ENCODE data around the gene TTC17. TPM values are rescaled to one million over a fixed set of nuclear protein-coding genes. Genes with fewer than 3 reads are reported as not detected.
"Not testable (repeated sequence)": the region's sequence is repeated elsewhere in the genome, so short reads cannot be mapped to it uniquely, and the experiment has no call there.

Gene TTC17
- total RNA-seq, 4 donors from 2014 or later: 157 to 295 (median 248) TPM

- peak in 1 of 3 donors; percentile 81 for DNase-seq
These were observed 30.7 kb upstream of the TTC17 start for GRCh38 chr11:43327987-43328386.

DNA sequence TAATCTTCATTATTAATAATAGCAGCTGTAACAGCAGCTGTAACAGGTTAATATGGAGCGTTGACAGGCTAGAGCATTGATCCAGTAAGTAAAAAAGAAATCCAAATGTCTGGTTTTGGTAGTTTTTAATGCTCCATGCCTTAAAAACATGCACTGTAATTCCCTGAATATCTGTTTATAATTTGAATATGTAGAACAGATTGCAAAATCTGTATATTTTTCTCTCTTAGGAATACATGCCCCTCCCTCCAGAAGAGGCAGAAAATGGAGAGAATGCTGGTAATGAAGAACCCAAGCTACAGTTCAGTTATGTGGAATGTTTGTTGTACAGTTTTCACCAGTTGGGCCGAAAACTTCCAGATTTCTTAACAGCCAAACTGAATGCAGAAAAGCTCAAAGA lies 30.2 kb upstream of the TTC17 start:
- no peaks in the 10 kb centered on the region for H3K27me3 ChIP-seq
- H3K4me3 ChIP-seq: no peak overlapping the region
- H3K4me1 ChIP-seq: no peaks in the 10 kb centered on the region
- TF ChIP-seq, protein P1, sequence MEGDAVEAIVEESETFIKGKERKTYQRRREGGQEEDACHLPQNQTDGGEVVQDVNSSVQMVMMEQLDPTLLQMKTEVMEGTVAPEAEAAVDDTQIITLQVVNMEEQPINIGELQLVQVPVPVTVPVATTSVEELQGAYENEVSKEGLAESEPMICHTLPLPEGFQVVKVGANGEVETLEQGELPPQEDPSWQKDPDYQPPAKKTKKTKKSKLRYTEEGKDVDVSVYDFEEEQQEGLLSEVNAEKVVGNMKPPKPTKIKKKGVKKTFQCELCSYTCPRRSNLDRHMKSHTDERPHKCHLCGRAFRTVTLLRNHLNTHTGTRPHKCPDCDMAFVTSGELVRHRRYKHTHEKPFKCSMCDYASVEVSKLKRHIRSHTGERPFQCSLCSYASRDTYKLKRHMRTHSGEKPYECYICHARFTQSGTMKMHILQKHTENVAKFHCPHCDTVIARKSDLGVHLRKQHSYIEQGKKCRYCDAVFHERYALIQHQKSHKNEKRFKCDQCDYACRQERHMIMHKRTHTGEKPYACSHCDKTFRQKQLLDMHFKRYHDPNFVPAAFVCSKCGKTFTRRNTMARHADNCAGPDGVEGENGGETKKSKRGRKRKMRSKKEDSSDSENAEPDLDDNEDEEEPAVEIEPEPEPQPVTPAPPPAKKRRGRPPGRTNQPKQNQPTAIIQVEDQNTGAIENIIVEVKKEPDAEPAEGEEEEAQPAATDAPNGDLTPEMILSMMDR (IDR thresholded peaks at IDR 0.05): no peak
- no peak for TF ChIP-seq POLR2A (IDR thresholded peaks at IDR 0.05)
- peaks cover 0 to 94% (median 2%) of the 10 kb centered on the region in 3 donors for H3K36me3 ChIP-seq
- no peak overlapping the region for H3K27ac ChIP-seq
- H3K9me3 ChIP-seq: no peaks in the 10 kb centered on the region
- no peak for DNase-seq

More at GRCh38 chr11:43327987-43328386, 30.7 kb upstream of the TTC17 start:
- TF ChIP-seq, protein P1 (IDR thresholded peaks at IDR 0.05): no peak
- no peak for TF ChIP-seq POLR2A (IDR thresholded peaks at IDR 0.05)
- H3K27ac ChIP-seq: no peak overlapping the region
- H3K27me3 ChIP-seq: no peaks in the 10 kb centered on the region
- no peaks in the 10 kb centered on the region for H3K4me1 ChIP-seq
- peaks cover 0 to 94% (median 2%) of the 10 kb centered on the region in 3 donors for H3K36me3 ChIP-seq
- no peaks in the 10 kb centered on the region for H3K9me3 ChIP-seq
- H3K4me3 ChIP-seq: no peak overlapping the region

GRCh38 chr11:43341159-43341558 lies 17.6 kb upstream of the TTC17 start:
- H3K36me3 ChIP-seq: peaks cover 0 to 61% (median 0%) of the 10 kb centered on the region in 3 donors
- H3K27me3 ChIP-seq: no peaks in the 10 kb centered on the region

GRCh38 chr11:43351426-43351825 lies 7.3 kb upstream of the TTC17 start:
- H3K27ac ChIP-seq, H3K36me3 ChIP-seq, H3K4me3 ChIP-seq, DNase-seq, H3K27me3 ChIP-seq, H3K9me3 ChIP-seq, H3K4me1 ChIP-seq: not testable (repeated sequence)

More at GRCh38 chr11:43341159-43341558, 17.6 kb upstream of the TTC17 start:
- Histone ChIP-seq H3K9me3 (no peaks in the 10 kb centered on the region), H3K4me1 (no peaks in the 10 kb centered on the region), H3K4me3 (no peak overlapping the region), H3K27ac (no peak overlapping the region)
- TF ChIP-seq, protein P1 (IDR thresholded peaks at IDR 0.05): no peak
- TF ChIP-seq POLR2A (IDR thresholded peaks at IDR 0.05): no peak
- no peak for DNase-seq

DNA sequence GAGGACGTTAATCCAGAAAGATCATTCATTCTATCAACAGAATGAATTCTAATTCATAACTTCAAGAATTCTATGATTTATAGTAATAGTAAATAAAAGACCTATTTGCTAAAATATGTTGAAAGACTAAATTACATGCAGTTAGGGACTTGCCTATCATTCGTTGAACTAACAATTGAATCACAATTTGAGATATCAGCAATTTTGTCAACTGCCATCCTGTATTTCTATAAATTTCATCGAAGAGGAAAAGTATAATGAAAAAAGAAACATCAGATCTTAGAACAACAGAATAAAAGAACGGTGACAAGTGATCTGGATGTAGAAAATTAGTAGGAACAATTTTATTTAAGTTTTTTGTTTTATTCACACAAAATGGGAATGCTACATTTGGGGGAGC lies 4.4 kb upstream of the TTC17 start:
- no peak for DNase-seq
- H3K27me3 ChIP-seq: no peaks in the 10 kb centered on the region
- no peaks in the 10 kb centered on the region for H3K9me3 ChIP-seq
- no peaks in the 10 kb centered on the region for H3K36me3 ChIP-seq
- no peak for TF ChIP-seq POLR2A (IDR thresholded peaks at IDR 0.05)
- TF ChIP-seq, protein P1 (IDR thresholded peaks at IDR 0.05): no peak
- H3K4me3 ChIP-seq: no peak overlapping the region
- H3K27ac ChIP-seq: no peak overlapping the region
- H3K4me1 ChIP-seq: no peaks in the 10 kb centered on the region

- Histone ChIP-seq H3K9me3 (no peaks in the 10 kb centered on the region), H3K27ac (no peak overlapping the region), H3K4me3 (no peak overlapping the region), H3K36me3 (no peaks in the 10 kb centered on the region), H3K27me3 (no peaks in the 10 kb centered on the region), H3K4me1 (peaks cover 0 to 15% (median 8%) of the 10 kb centered on the region in 4 donors)
- TF ChIP-seq POLR2A (IDR thresholded peaks at IDR 0.05): no peak
- TF ChIP-seq, protein P1 (IDR thresholded peaks at IDR 0.05): no peak
- DNase-seq: no peak
These were observed 2.4 kb upstream of the TTC17 start for GRCh38 chr11:43356336-43356735.
